Sciatic nerve (tissue), 2 donors: ENCODE data around the gene S100P. TPM values are rescaled to one million over a fixed set of nuclear protein-coding genes. Genes with fewer than 3 reads are reported as not detected.

Experiments used
- ATAC-seq: fragments of 200-7000 bp; cut with Tn5 transposase; one replicate; pipeline ENCODE4 v1.9.1; 2020; ENCODE audit warnings: mild to moderate bottlenecking, moderate library complexity
- DNase-seq: peaks from one replicate; pipeline ENCODE4 v3.0.0-alpha.2; 2020; ENCODE audit warnings: low spot score
- intact Hi-C: fragments of 100-400 bp; cut with DNase I; formaldehyde crosslinking; loops from one replicate; pipeline ENCODE4 v1.14.2; 2022
- total RNA-seq: library from RNA; stranded (reverse); fragmentation: NEBNext Ultra II Directional; extraction: Animal tissue kit (Norgen Biotek cat#: 25700); gene quantifications from one replicate; pipeline ENCODE4 v1.2.1, GENCODE V29; 2021
- donor health status: DM: no; HTN: no; CAD: no.
- donor health status: DM: no; HTN: no; CAD: no.

The S100P gene
- total RNA-seq, 1 donor from 2014 or later, result 6.3 TPM

- DNase-seq (no peak), ATAC-seq (no peak)
- intact Hi-C loops, result no loop called here
These were observed 872 bp upstream of the S100P start for GRCh38 chr4:6692806-6693205.

GRCh38 chr4:6694177-6694901 lies 661 bp downstream of the S100P start:
- no peak for ATAC-seq
- intact Hi-C loops, result no loop called here
- DNase-seq, result no peak

GRCh38 chr4:6695660-6696610 lies 2.3 kb downstream of the S100P start:
- DNase-seq, result no peak
- intact Hi-C loops, result no loop called here

GRCh38 chr4:6696611-6697010 lies 2.9 kb downstream of the S100P start:
- intact Hi-C loops, result no loop called here
- ATAC-seq (no peak), DNase-seq (no peak)

More at GRCh38 chr4:6695660-6696610, 2.3 kb downstream of the S100P start:
- ATAC-seq, result no peak

- intact Hi-C loops, result no loop called here
- DNase-seq, result no peak
- no peak for ATAC-seq
These were observed 3.5 kb downstream of the S100P start for GRCh38 chr4:6697131-6697530.

- no peak for ATAC-seq
- no peak for DNase-seq
- intact Hi-C loops, result no loop called here
These were observed 5.7 kb downstream of the S100P start for GRCh38 chr4:6699388-6699787.

GRCh38 chr4:6699903-6700302 lies 6.2 kb downstream of the S100P start:
- intact Hi-C loops, result loop anchor here (10.0 kb wide), 1 partner anchor 55 kb away; the partner anchor contains the start of gene MRFAP1
- DNase-seq (no peak), ATAC-seq (no peak)

- intact Hi-C loops, result loop anchor here (10.0 kb wide), 1 partner anchor 57 kb away; the partner anchor contains the start of gene MRFAP1
- DNase-seq (no peak), ATAC-seq (no peak)
These were observed 7.7 kb downstream of the S100P start for GRCh38 chr4:6701371-6701770.

GRCh38 chr4:6702761-6703160 lies 9.1 kb downstream of the S100P start:
- no peak for DNase-seq
- no peak for ATAC-seq
- intact Hi-C loops, result loop anchor here (10.0 kb wide), 1 partner anchor 58 kb away; the partner anchor contains the start of gene MRFAP1

GRCh38 chr4:6703786-6704185 lies 10.1 kb downstream of the S100P start:
- no peak for ATAC-seq
- no peak for DNase-seq
- intact Hi-C loops, result loop anchor here (10.0 kb wide), 1 partner anchor 59 kb away; the partner anchor contains the start of gene MRFAP1

- intact Hi-C loops, result loop anchor here (10.0 kb wide), 1 partner anchor 61 kb away; the partner anchor contains the start of gene MRFAP1
- ATAC-seq (no peak), DNase-seq (no peak)
These were observed 12.0 kb downstream of the S100P start for GRCh38 chr4:6705646-6706045.

- ATAC-seq (no peak), DNase-seq (no peak)
- intact Hi-C loops, result loop anchor here (10.0 kb wide), 1 partner anchor 61 kb away; the partner anchor contains the start of gene MRFAP1
These were observed 12.5 kb downstream of the S100P start for GRCh38 chr4:6706173-6706572.

GRCh38 chr4:6709230-6710114 lies 15.8 kb downstream of the S100P start, which contains the start of gene MRFAP1L1:
Gene MRFAP1L1 (minus strand): TSS chr4:6709865. CDS start chr4:6709629, 236 bp downstream.
- DNase-seq (peak; percentile 98), ATAC-seq (peak; percentile 97)
- intact Hi-C loops, result loop anchor here (10.0 kb wide), 2 partner anchors 65 to 355 kb away; partner anchors contain the start of genes GRPEL1 and MRFAP1

- intact Hi-C loops, result loop anchor here (10.0 kb wide), 1 partner anchor 355 kb away; the partner anchor contains the start of gene GRPEL1
- ATAC-seq, result peak; percentile 9
- DNase-seq, result no peak
These were observed 16.6 kb downstream of the S100P start for GRCh38 chr4:6710282-6710681.

GRCh38 chr4:6710996-6711395 lies 17.3 kb downstream of the S100P start:
- ATAC-seq, result no peak
- intact Hi-C loops, result loop anchor here (10.0 kb wide), 1 partner anchor 354 kb away; the partner anchor contains the start of gene GRPEL1
- no peak for DNase-seq

GRCh38 chr4:6714954-6715353 lies 21.3 kb downstream of the S100P start:
- intact Hi-C loops, result loop anchor here (10.0 kb wide), 1 partner anchor 350 kb away; the partner anchor contains the start of gene GRPEL1
- ATAC-seq, result no peak

GRCh38 chr4:6715704-6716017 lies 22.0 kb downstream of the S100P start:
- no peak for ATAC-seq
- DNase-seq, result no peak
- intact Hi-C loops, result loop anchor here (10.0 kb wide), 1 partner anchor 349 kb away; the partner anchor contains the start of gene GRPEL1

More at GRCh38 chr4:6714954-6715353, 21.3 kb downstream of the S100P start:
- no peak for DNase-seq
